HepG2 (cell line): ENCODE data around the gene ACSM2B. TPM values are rescaled to one million over a fixed set of nuclear protein-coding genes. Genes with fewer than 3 reads are reported as not detected.

ENCODE experiments used
- CREM ChIP-seq, 2 experiments: sonication (generic) in 1 of 2; formaldehyde crosslinking in 1 of 2; IDR thresholded peaks; 2 replicates each; pipeline versions ENCODE4 v1.4.0 to v1.6.1; 2016 to 2020; ENCODE audit warnings: antibody characterized with exemption in 1 of 2, mild to moderate bottlenecking in 1 of 2, missing genetic modification reagents in 1 of 2
- IKZF4 ChIP-seq: sonication (generic); formaldehyde crosslinking; IDR thresholded peaks from 2 replicates; pipeline ENCODE4 v1.5.1; 2020; ENCODE audit warnings: borderline replicate concordance, mild to moderate bottlenecking, low read depth, missing genetic modification reagents; ENCODE audit errors: not compliant biosample characterization
- MAFG ChIP-seq: sonication (generic); formaldehyde crosslinking; IDR thresholded peaks from 2 replicates; pipeline ENCODE4 v1.5.1; 2020; ENCODE audit warnings: mild to moderate bottlenecking, missing genetic modification reagents
- MEIS2 ChIP-seq: sonication (generic); formaldehyde crosslinking; IDR thresholded peaks from 2 replicates; pipeline ENCODE4 v1.9.0; 2021; ENCODE audit warnings: mild to moderate bottlenecking, missing genetic modification reagents
- TP53 ChIP-seq: sonication (generic); formaldehyde crosslinking; conservative IDR thresholded peaks from 2 replicates; pipeline ENCODE4 v1.4.0; 2020; ENCODE audit warnings: missing genetic modification reagents
- ZNF292 ChIP-seq: sonication (generic); formaldehyde crosslinking; IDR thresholded peaks from 2 replicates; pipeline ENCODE4 v1.8.1; 2022; ENCODE audit warnings: mild to moderate bottlenecking, low read depth, missing genetic modification reagents, borderline replicate concordance
- polyA plus RNA-seq, 8 experiments: library from polyadenylated mRNA; depleted of rRNA in 3 of 8; stranded (reverse) in 7 of 8; unstranded in 1 of 8; fragments of >200 nt; fragmentation: Illumina TruSeq in 4 of 8; extraction: Trizol in 4 of 8; gene quantifications; 2 replicates each; pipeline versions ENCODE4 v1.2.1 to v1.2.3, GENCODE V29; 2011 to 2016; ENCODE audit warnings: low read depth in 4 of 8, missing spikeins in 1 of 8, mixed read lengths in 1 of 8; ENCODE audit not compliant: insufficient read depth in 1 of 8
- total RNA-seq, 5 experiments: library from RNA; depleted of rRNA; stranded (reverse); fragments of >200 nt; fragmentation: Illumina TruSeq; extraction: Trizol; gene quantifications; 2 replicates each; pipeline ENCODE4 v1.2.3, GENCODE V29; 2016; ENCODE audit warnings: low read depth in 1 of 5
- TF ChIP-seq, protein P1 (sequence below): sonication (generic); formaldehyde crosslinking; IDR thresholded peaks from 2 replicates; pipeline ENCODE4 v1.4.0; 2020; ENCODE audit warnings: missing genetic modification reagents
- TF ChIP-seq, protein P2 (sequence below): sonication (generic); formaldehyde crosslinking; IDR thresholded peaks from 2 replicates; pipeline ENCODE4 v1.4.0; 2020; ENCODE audit warnings: missing genetic modification reagents, low read depth, mild to moderate bottlenecking, borderline replicate concordance
- TF ChIP-seq, protein P3 (sequence below): sonication (generic); formaldehyde crosslinking; IDR thresholded peaks from 2 replicates; pipeline ENCODE4 v1.4.0; 2020; ENCODE audit warnings: mild to moderate bottlenecking, low read depth, missing genetic modification reagents
- TF ChIP-seq, protein P4 (sequence below): sonication (generic); formaldehyde crosslinking; IDR thresholded peaks from 2 replicates; pipeline ENCODE4 v1.5.0; 2020; ENCODE audit warnings: mild to moderate bottlenecking, missing genetic modification reagents
- TF ChIP-seq, protein P5 (sequence below): IDR thresholded peaks from 2 replicates; pipeline ENCODE4 v1.4.0; 2020; ENCODE audit warnings: mild to moderate bottlenecking, missing genetic modification reagents

The ACSM2B gene
- total and polyA plus RNA-seq, 2 of the 13 experiments (the other 11 are each of a cell fraction or from before 2014, with no cell fraction given) = 22.9 to 34.0 TPM

DNA sequence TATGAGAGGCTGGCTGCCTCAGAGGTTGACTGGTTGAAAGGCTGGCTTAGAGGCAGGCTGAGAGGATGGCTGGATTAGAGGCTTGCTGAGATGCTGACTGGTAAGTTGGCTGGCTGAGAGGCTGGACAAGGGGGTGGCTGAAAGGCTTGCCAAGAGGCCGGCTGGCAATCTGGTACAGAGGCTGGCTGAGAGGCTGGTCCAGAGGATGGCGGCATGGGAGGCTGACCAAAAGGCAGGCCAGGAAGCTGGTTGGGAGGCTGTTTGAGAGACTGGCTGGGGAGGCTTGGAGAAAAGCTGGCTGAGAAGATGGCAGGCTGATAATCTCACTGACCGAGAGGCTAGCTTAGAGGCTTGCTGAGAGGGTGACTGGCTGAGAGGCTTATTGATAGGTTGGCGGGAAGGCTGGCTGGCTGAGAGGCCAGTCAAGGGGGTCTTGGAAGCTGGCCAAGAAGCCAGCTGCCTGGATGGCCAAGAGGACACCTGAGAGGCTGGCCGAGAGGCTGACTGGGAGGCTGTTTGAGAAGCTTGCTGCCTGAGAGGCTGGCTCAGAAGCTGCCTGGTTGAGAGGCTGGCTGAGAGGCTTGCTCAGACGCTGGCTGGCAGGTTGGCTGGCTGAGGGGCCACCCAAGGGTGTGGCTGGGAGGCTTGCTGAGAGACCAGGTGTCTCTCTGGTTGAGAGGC, 34.2 kb upstream of the ACSM2B start (continued):
- TF ChIP-seq, protein P1, sequence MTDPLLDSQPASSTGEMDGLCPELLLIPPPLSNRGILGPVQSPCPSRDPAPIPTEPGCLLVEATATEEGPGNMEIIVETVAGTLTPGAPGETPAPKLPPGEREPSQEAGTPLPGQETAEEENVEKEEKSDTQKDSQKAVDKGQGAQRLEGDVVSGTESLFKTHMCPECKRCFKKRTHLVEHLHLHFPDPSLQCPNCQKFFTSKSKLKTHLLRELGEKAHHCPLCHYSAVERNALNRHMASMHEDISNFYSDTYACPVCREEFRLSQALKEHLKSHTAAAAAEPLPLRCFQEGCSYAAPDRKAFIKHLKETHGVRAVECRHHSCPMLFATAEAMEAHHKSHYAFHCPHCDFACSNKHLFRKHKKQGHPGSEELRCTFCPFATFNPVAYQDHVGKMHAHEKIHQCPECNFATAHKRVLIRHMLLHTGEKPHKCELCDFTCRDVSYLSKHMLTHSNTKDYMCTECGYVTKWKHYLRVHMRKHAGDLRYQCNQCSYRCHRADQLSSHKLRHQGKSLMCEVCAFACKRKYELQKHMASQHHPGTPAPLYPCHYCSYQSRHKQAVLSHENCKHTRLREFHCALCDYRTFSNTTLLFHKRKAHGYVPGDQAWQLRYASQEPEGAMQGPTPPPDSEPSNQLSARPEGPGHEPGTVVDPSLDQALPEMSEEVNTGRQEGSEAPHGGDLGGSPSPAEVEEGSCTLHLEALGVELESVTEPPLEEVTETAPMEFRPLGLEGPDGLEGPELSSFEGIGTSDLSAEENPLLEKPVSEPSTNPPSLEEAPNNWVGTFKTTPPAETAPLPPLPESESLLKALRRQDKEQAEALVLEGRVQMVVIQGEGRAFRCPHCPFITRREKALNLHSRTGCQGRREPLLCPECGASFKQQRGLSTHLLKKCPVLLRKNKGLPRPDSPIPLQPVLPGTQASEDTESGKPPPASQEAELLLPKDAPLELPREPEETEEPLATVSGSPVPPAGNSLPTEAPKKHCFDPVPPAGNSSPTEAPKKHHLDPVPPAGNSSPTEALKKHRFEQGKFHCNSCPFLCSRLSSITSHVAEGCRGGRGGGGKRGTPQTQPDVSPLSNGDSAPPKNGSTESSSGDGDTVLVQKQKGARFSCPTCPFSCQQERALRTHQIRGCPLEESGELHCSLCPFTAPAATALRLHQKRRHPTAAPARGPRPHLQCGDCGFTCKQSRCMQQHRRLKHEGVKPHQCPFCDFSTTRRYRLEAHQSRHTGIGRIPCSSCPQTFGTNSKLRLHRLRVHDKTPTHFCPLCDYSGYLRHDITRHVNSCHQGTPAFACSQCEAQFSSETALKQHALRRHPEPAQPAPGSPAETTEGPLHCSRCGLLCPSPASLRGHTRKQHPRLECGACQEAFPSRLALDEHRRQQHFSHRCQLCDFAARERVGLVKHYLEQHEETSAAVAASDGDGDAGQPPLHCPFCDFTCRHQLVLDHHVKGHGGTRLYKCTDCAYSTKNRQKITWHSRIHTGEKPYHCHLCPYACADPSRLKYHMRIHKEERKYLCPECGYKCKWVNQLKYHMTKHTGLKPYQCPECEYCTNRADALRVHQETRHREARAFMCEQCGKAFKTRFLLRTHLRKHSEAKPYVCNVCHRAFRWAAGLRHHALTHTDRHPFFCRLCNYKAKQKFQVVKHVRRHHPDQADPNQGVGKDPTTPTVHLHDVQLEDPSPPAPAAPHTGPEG (CRISPR knock-in tag) = 0 out of 2 replicates have a peak, but pooled peaks have one; percentile 40
- TF ChIP-seq, protein P2, sequence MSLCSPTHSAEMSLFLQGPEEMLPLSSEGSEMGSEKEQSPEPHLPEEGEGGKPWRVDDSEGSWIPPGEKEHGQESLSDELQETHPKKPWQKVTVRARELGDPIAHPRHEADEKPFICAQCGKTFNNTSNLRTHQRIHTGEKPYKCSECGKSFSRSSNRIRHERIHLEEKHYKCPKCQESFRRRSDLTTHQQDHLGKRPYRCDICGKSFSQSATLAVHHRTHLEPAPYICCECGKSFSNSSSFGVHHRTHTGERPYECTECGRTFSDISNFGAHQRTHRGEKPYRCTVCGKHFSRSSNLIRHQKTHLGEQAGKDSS = peak; percentile 80; the same call in 1 of the 2 replicates
- TF ChIP-seq MAFG (CRISPR knock-in tag) (no peak), TP53 (CRISPR knock-in tag) (peak; percentile 85), ZNF292 (CRISPR knock-in tag) (peak; percentile 86; the same call in 1 of the 2 replicates), MEIS2 (peak; percentile 87), CREM (IDR thresholded peaks at IDR 0.05) (no peak), CREM (CRISPR knock-in tag; IDR thresholded peaks at IDR 0.05) (no peak), IKZF4 (CRISPR knock-in tag) (peak; percentile 19)
- TF ChIP-seq, protein P3, sequence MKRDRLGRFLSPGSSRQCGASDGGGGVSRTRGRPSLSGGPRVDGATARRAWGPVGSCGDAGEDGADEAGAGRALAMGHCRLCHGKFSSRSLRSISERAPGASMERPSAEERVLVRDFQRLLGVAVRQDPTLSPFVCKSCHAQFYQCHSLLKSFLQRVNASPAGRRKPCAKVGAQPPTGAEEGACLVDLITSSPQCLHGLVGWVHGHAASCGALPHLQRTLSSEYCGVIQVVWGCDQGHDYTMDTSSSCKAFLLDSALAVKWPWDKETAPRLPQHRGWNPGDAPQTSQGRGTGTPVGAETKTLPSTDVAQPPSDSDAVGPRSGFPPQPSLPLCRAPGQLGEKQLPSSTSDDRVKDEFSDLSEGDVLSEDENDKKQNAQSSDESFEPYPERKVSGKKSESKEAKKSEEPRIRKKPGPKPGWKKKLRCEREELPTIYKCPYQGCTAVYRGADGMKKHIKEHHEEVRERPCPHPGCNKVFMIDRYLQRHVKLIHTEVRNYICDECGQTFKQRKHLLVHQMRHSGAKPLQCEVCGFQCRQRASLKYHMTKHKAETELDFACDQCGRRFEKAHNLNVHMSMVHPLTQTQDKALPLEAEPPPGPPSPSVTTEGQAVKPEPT = no peak
- TF ChIP-seq, protein P4, sequence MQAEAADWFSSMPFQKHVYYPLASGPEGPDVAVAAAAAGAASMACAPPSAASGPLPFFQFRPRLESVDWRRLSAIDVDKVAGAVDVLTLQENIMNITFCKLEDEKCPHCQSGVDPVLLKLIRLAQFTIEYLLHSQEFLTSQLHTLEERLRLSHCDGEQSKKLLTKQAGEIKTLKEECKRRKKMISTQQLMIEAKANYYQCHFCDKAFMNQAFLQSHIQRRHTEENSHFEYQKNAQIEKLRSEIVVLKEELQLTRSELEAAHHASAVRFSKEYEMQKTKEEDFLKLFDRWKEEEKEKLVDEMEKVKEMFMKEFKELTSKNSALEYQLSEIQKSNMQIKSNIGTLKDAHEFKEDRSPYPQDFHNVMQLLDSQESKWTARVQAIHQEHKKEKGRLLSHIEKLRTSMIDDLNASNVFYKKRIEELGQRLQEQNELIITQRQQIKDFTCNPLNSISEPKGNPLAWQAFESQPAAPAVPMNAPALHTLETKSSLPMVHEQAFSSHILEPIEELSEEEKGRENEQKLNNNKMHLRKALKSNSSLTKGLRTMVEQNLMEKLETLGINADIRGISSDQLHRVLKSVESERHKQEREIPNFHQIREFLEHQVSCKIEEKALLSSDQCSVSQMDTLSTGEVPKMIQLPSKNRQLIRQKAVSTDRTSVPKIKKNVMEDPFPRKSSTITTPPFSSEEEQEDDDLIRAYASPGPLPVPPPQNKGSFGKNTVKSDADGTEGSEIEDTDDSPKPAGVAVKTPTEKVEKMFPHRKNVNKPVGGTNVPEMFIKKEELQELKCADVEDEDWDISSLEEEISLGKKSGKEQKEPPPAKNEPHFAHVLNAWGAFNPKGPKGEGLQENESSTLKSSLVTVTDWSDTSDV (CRISPR knock-in tag) = 0 out of 2 replicates have a peak, but pooled peaks have one; percentile 38
- TF ChIP-seq, protein P5, sequence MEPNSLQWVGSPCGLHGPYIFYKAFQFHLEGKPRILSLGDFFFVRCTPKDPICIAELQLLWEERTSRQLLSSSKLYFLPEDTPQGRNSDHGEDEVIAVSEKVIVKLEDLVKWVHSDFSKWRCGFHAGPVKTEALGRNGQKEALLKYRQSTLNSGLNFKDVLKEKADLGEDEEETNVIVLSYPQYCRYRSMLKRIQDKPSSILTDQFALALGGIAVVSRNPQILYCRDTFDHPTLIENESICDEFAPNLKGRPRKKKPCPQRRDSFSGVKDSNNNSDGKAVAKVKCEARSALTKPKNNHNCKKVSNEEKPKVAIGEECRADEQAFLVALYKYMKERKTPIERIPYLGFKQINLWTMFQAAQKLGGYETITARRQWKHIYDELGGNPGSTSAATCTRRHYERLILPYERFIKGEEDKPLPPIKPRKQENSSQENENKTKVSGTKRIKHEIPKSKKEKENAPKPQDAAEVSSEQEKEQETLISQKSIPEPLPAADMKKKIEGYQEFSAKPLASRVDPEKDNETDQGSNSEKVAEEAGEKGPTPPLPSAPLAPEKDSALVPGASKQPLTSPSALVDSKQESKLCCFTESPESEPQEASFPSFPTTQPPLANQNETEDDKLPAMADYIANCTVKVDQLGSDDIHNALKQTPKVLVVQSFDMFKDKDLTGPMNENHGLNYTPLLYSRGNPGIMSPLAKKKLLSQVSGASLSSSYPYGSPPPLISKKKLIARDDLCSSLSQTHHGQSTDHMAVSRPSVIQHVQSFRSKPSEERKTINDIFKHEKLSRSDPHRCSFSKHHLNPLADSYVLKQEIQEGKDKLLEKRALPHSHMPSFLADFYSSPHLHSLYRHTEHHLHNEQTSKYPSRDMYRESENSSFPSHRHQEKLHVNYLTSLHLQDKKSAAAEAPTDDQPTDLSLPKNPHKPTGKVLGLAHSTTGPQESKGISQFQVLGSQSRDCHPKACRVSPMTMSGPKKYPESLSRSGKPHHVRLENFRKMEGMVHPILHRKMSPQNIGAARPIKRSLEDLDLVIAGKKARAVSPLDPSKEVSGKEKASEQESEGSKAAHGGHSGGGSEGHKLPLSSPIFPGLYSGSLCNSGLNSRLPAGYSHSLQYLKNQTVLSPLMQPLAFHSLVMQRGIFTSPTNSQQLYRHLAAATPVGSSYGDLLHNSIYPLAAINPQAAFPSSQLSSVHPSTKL (CRISPR knock-in tag) = peak; percentile 31; the same call in 1 of the 2 replicates
